CD4-positive, alpha-beta T cell treated with Interleukin-1 beta for 1 hour (primary cell): ENCODE results near the gene PCBD2.
"Not testable (repeated sequence)": the region's sequence is repeated elsewhere in the genome, so short reads cannot be mapped to it uniquely, and the experiment has no call there.

ENCODE experiments used
- DNase-seq, 2 donors: peaks; one replicate each; pipeline ENCODE4 v3.0.0-alpha.2; 2020 to 2022

PCBD2 gene

GRCh38 chr5:134904610-134905245 is at the start of gene PCBD2:
Gene PCBD2 (plus strand): TSS chr5:134905131. CDS start chr5:134905140, 9 bp downstream.
- peak; percentile 94 for DNase-seq

GRCh38 chr5:134856465-134856864 is 48.5 kb upstream of the PCBD2 start:
- DNase-seq, result not testable (repeated sequence)

DNA sequence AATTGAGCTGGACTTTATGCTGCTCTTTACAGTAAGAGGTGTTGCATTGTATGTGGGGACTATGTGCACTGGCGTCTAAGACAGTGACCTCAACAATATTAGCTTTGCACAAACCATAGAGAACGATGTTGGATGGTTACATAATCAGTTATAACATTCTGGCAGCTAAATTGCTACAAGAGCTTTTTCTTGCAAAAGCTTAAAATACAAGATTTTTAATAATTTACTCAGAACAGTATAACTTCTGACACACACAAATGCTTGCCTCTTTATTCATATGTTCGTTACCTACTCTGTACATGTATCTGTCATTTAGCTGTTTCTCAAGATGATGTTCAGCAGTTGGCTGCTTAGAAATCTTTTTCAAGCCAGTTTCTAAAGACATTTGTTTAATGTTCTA is 47.5 kb upstream of the PCBD2 start:
- no peak for DNase-seq

GRCh38 chr5:134864707-134865106 is 40.2 kb upstream of the PCBD2 start:
- no peak for DNase-seq

DNA sequence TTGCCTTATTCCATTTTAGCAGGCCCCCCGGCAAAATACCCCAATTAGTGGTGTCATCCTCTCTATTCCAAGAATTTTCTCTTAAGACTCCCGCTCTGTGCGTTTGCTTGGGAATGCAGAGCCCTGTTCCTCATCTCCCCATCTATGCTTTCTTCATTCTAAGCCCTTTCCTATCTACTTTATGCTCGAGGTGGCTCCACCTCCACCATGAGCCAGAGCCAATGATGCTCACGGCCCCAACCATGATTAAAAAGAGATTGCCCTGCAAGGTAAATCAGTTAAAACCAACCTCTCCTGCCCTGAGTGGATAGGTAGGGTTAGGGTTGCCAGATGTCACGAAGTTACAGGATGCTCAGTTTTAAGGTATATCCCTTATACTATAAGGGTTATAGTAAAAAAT is 31.4 kb upstream of the PCBD2 start:
- peak in 1 of 2 donors; percentile 13 for DNase-seq

GRCh38 chr5:134873987-134874830 is 30.7 kb upstream of the PCBD2 start, which contains the start of gene TXNDC15:
Gene TXNDC15 (plus strand): TSS chr5:134874371. CDS start chr5:134874428, 57 bp downstream.
- peak; percentile 81 to 82 for DNase-seq

- DNase-seq, result peak in 1 of 2 donors; percentile 33
Measured at GRCh38 chr5:134874831-134875655, 29.9 kb upstream of the PCBD2 start.

- DNase-seq, result peak in 1 of 2 donors; percentile 4
Measured at GRCh38 chr5:134877159-134877558, 27.8 kb upstream of the PCBD2 start.

- DNase-seq, result no peak
Measured at GRCh38 chr5:134878403-134878802, 26.5 kb upstream of the PCBD2 start.

GRCh38 chr5:134879456-134879855 is 25.5 kb upstream of the PCBD2 start:
- no peak for DNase-seq

- DNase-seq, result not testable (repeated sequence)
Measured at GRCh38 chr5:134880937-134881336, 24.0 kb upstream of the PCBD2 start.

GRCh38 chr5:134881711-134882110 is 23.2 kb upstream of the PCBD2 start:
- DNase-seq, result not testable (repeated sequence)

DNA sequence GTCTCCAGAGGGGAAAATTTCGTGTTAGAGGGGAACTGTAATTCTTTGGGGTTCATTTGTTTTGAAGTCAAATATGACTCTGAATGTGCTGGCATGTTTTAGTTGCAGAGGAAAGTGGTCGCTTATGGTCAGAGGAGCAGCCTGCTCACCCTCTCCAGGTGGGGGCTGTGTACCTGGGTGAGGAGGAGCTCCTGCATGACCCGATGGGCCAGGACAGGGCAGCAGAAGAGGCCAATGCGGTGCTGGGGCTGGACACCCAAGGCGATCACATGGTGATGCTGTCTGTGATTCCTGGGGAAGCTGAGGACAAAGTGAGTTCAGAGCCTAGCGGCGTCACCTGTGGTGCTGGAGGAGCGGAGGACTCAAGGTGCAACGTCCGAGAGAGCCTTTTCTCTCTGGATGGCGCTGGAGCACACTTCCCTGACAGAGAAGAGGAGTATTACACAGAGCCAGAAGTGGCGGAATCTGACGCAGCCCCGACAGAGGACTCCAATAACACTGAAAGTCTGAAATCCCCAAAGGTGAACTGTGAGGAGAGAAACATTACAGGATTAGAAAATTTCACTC is 17.3 kb upstream of the PCBD2 start:
- DNase-seq, result no peak

DNA sequence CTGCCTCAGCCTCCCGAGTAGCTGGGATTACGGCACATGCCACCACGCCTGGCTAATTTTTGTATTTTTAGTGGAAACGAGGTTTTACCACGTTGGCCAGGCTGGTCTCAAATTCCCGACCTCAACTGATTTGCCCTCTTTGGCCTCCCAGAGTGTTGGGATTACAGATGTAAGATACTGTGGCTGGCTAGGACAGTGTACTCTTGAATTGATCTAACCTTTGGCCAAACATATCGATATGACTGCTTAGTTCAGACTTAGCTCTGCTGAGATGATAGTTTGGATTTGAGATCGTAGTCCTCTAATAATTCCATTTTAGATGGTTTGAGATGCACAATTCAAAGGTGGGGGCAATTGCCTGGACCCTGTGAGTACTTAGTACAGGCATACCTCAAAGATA is 15.6 kb upstream of the PCBD2 start:
- DNase-seq, result no peak

DNA sequence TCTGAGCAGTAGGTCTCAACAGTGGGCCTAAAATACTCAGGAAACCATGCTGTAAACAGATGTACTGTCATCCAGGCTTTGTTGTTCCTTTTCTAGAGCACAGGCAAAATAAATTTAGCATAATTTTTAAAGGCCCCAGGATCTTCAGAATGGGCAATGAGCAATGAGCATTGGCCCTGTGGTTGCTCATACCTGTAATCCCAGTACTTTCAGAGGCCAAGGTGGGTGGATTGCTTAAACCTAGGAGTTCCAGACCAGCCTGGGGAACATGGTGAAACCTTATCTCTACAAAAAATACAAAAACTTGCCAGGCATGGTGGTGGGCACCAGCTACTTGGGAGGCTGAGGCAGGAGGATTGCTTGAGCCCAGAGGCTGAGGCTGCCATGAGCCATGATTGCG is 13.5 kb upstream of the PCBD2 start:
- no peak for DNase-seq

DNA sequence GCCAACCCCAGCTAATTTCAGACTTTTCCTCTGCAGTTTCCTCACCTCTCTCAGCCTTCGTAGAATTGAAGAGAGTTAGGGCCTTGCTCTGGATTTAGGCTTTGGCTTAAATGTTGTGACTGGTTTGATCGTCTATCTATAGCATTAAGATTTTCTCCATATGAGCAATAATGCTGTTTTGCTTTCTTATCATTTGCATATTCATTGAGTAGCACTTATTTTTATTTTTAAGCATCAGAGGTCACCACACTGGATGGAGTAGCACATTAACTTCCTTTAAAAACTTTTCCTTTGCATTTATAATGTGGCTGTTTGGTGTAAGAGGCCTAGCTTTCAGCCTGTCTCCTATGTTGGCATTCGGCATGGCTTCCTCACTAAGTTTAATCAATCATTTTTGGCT is 12.6 kb upstream of the PCBD2 start:
- DNase-seq, result no peak

GRCh38 chr5:134892926-134893325 is 12.0 kb upstream of the PCBD2 start:
- no peak for DNase-seq

DNA sequence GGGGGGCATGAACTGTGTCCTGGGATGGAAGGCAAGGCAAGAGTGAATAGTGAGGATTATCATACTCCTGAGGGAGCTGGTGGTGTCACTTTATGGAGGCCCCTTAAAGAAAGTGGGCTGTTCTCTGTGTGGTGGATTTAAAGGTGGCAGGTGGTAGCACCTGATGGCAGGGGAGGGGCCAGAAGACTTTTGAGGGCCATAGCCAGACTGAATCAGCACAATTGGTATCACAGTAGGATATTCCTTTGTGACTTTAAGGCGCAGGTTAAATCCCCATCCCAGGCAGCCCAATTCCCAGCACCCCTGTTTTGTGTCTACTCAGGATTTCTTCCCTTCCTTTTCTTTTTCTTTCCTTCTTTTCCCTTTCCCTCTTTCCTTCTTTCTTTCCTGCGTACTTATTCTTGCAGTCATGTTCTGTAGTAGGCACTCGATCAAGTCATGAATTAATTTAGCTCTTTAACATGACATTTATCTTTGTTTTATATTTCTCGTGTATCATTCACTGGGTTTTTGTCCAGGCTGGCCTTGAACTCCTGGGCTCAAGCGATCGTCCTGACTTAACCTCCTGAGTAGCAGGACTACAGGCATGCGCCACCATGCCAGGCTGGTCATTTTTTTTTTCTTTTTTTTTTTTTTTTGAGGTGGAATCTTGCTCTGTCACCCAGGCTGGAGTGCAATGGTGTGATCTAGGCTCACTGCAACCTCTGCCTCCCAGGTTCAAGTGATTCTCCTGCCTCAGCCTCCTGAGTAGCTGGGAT is 11.0 kb upstream of the PCBD2 start:
- no peak for DNase-seq

DNA sequence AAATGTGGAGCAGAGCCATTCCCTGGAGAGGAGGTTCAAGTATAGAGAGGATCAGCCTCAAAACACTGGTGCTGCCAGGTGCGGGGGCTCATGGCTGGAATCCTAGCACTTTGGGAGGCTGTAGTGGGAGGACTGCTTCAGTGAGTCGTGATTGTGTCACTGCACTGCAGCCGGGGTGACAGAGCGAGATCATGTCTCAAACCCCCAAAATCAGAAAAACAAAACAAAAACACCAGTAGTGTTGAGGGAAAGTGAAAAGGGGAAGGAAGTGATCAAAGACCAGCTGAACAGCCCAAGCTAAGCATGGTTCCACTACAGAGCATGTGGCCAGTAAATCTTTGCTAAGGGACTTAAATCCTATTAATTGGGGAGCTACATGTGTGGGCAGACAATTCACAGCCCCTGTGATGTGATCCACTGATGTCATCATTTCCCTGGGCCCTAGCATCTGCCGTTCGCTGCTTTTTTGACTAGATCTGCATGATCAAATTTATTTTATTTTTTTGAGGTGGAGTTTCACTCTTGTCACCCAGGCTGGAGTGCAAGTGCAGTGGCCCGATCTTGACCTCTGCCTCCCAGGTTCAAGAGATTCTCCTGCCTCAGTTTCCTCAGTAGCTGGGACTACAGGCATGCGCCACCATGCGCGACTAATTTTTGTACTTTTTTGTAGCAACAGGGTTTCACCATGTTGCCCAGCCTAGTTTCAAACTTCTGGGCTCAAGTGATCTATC is 2.7 kb upstream of the PCBD2 start:
- DNase-seq, result peak in 1 of 2 donors; percentile 40

GRCh38 chr5:134905246-134905996 is 490 bp downstream of the PCBD2 start:
- DNase-seq, result peak; percentile 46 to 70

DNA sequence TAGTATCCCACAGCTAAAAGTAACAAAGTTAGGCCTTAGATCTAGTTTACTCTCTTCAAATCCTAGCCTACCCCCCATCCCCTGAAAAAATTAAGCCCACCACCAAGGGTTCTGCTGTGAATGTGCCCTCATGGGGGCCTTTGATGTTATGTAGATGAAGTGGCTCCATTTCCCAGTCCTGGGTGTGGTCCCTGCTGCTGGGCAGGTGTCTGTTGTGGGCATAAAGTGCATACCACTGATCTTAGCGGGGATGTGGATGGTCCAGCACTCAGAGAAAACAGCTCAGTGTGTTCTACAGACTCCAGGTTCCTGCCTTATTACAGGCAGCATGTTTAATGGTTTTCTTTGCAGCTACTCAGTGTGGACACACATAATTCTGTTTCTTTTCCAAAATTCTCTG is 1.9 kb downstream of the PCBD2 start:
- no peak for DNase-seq
